Stimulated activated CD4-positive, alpha-beta T cell treated with anti-CD3 and anti-CD28 coated beads, Interleukin-1b, Interleukin-23, amount 100 ng/mL, for 1 hour (primary cell): ENCODE data around the gene TMBIM6.
A peak's percentile ranks its signal among the peaks of the same experiment; 100 is the strongest.
"Not testable (repeated sequence)": the region's sequence is repeated elsewhere in the genome, so short reads cannot be mapped to it uniquely, and the experiment has no call there.

Source experiments
- DNase-seq, 2 donors: peaks; one replicate each; pipeline ENCODE4 v3.0.0-alpha.2; 2020; ENCODE audit warnings: low read depth in 2 of 2

The TMBIM6 gene

GRCh38 chr12:49740930-49741881 is at the start of gene TMBIM6:
Gene TMBIM6, plus strand, starts transcription at chr12:49741557. Its CDS starts 10,937 bp downstream, at chr12:49752494.
- DNase-seq: peak; percentile 84 to 98

GRCh38 chr12:49692851-49693250 is 48.5 kb upstream of the TMBIM6 start:
- no peak for DNase-seq

- no peak for DNase-seq
Observed at GRCh38 chr12:49693931-49694444, 47.4 kb upstream of the TMBIM6 start.

- DNase-seq: no peak
Observed at GRCh38 chr12:49696723-49697122, 44.6 kb upstream of the TMBIM6 start.

- no peak for DNase-seq
Observed at GRCh38 chr12:49697808-49698207, 43.5 kb upstream of the TMBIM6 start.

GRCh38 chr12:49698619-49699545 is 42.5 kb upstream of the TMBIM6 start:
- DNase-seq: no peak

- DNase-seq: no peak
Observed at GRCh38 chr12:49702009-49702408, 39.3 kb upstream of the TMBIM6 start.

GRCh38 chr12:49702676-49703215 is 38.6 kb upstream of the TMBIM6 start:
- DNase-seq: no peak

- DNase-seq: no peak
Observed at GRCh38 chr12:49703647-49704137, 37.7 kb upstream of the TMBIM6 start.

GRCh38 chr12:49705479-49706134 is 35.8 kb upstream of the TMBIM6 start:
- no peak for DNase-seq

GRCh38 chr12:49706351-49707127 is 34.8 kb upstream of the TMBIM6 start:
- DNase-seq: no peak

GRCh38 chr12:49707128-49707811 is 34.1 kb upstream of the TMBIM6 start, which contains the start of gene FMNL3:
Gene FMNL3, minus strand, starts transcription at chr12:49707405. Its CDS starts 225 bp downstream, at chr12:49707180.
- peak; percentile 97 to 99 for DNase-seq

- no peak for DNase-seq
Observed at GRCh38 chr12:49707812-49708147, 33.6 kb upstream of the TMBIM6 start.

- DNase-seq: no peak
Observed at GRCh38 chr12:49708851-49709250, 32.5 kb upstream of the TMBIM6 start.

GRCh38 chr12:49713952-49714351 is 27.4 kb upstream of the TMBIM6 start:
- not testable (repeated sequence) for DNase-seq

- DNase-seq: no peak
Observed at GRCh38 chr12:49716553-49716952, 24.8 kb upstream of the TMBIM6 start.

GRCh38 chr12:49717800-49718199 is 23.6 kb upstream of the TMBIM6 start:
- not testable (repeated sequence) for DNase-seq

- no peak for DNase-seq
Observed at GRCh38 chr12:49720214-49720613, 21.1 kb upstream of the TMBIM6 start.

GRCh38 chr12:49721355-49721754 is 20.0 kb upstream of the TMBIM6 start:
- DNase-seq: not testable (repeated sequence)

- DNase-seq: no peak
Observed at GRCh38 chr12:49728446-49728845, 12.9 kb upstream of the TMBIM6 start.
